GM21360 (cell line): Measurements from ENCODE around the gene BAIAP2.

Source experiments
- ATAC-seq: cut with Tn5 transposase; IDR thresholded peaks from one replicate; pipeline ENCODE4 v1.9.1; 2021; ENCODE audit warnings: mild to moderate bottlenecking, moderate library complexity; ENCODE audit not compliant: unreplicated experiment

BAIAP2 gene

GRCh38 chr17:81050645-81051625, 16.0 kb downstream of the BAIAP2 start:
- ATAC-seq = no peak

- ATAC-seq = no peak
Measured at GRCh38 chr17:81052199-81052997, 17.4 kb downstream of the BAIAP2 start.

GRCh38 chr17:81053041-81053970, 18.4 kb downstream of the BAIAP2 start:
- no peak for ATAC-seq

DNA sequence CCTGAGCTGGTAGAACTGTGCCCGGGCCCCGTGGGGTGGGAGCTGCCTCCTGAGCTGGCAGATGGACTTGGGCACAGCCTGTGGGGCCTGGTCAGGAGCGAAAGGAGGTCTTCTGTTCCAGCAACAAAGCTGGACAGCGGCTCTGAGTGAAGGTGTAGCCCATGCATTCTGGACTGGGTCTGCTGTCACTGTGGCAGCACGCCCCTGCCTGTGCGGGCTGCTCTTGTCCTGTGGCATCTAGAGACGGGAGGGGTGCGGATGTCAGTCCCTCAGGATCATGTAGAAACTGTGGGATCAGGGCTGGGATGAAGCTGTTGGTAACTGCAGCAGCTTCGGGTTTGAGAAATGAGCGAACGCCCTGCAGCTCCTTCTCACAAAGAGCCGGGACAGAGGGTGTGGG, 19.4 kb downstream of the BAIAP2 start:
- no peak for ATAC-seq

DNA sequence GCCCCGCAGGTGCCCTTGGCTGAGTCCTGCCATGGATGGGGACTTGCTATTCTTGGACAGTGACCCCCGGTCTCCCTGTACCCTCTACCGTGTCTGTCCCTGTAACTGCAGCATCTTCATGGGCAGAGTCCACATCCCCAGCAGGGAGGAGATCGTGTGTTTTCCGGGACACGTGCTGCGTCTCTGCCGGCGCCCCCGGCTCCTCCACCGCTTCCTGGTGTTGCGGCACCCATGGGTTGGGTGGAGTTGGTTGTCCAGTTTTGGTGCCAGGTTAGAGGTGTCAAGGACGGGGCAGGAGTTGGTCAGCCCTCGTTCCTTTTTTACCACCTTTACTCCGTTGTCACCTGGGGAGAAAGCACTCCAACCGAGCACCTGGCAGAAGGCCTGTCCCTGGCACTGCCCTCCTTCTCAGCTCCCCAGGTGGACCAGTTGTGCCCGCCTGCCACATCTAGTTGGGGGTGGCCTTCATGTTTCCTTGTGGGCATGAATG, 20.0 kb downstream of the BAIAP2 start:
- ATAC-seq = no peak

DNA sequence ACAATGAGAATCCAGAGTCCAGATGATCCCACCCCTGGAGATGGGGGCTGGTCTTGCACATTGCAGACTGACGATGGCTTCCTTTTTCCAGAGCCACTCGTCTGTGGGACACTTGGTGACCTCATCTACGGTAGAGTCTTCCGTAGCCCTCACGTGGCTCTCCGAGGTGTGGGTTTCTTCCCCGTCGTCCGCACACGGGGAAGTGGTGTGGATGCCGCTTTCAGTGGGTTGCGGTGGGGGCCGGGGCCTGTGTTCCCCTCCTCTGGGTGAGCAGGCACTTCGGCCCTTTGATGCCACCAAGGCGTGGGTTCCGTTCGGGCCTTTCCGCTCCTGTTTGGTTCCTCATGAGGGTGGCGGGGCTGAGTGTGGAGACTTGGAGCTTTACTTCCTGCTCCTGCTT, 21.4 kb downstream of the BAIAP2 start:
- no peak for ATAC-seq

- ATAC-seq = no peak
Measured at GRCh38 chr17:81057079-81057730, 22.3 kb downstream of the BAIAP2 start.

DNA sequence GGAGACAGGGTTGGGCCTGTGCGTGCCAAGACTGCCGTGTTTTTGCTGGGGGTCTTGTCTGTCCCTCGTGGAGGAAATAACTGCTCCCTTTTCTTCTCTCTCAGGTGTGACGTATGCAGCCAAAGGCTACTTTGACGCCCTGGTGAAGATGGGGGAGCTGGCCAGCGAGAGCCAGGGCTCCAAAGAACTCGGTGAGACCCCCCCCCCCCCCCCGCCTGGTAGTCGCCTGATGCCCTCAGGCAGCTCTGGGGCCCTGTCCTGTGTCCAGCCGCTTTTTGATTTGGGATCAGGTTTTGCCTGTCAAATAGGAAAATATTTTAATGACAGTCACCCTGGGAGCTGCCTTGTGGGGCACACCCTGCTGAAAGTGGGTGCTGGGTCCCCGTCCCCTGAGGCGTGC, 22.8 kb downstream of the BAIAP2 start:
- no peak for ATAC-seq

GRCh38 chr17:81058263-81058871, 23.4 kb downstream of the BAIAP2 start:
- ATAC-seq = no peak

- ATAC-seq = no peak
Measured at GRCh38 chr17:81059026-81059425, 24.1 kb downstream of the BAIAP2 start.

GRCh38 chr17:81060416-81060815, 25.5 kb downstream of the BAIAP2 start:
- no peak for ATAC-seq

DNA sequence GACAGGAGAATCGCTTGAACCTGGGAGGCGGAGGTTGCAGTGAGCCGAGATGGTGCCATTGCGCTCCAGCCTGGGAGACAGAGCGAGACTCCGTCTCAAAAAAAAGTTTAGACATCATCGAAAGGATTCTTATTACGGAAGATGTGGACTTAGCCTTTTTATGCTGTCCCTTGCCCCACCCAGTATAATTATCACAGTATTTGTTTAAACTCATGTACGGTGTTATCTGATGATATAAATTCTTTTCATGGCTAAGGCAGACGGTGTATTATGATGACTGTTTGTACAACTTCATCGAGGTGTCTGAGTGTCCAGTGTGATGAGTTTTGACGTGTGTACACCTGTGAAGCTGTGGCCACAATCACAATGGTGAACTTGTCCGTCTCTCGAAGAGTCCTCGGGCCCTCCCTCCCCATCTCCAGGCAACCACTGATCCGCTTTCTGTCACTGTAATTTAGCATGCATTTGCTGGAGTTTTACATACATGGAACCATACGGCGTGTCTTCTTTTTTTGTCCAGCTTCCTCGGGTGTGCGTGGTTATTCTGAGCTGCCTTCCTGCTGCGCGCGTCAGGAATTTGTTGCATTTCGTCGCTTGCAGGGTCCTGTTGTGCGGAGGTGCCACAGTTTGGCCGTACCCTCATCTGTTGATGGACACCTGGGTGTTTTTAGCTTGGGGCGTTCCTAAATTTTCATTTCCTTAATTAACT, 26.2 kb downstream of the BAIAP2 start:
- no peak for ATAC-seq

- no peak for ATAC-seq
Measured at GRCh38 chr17:81062014-81062780, 27.2 kb downstream of the BAIAP2 start.

GRCh38 chr17:81063106-81064093, 28.4 kb downstream of the BAIAP2 start:
- ATAC-seq = no peak

DNA sequence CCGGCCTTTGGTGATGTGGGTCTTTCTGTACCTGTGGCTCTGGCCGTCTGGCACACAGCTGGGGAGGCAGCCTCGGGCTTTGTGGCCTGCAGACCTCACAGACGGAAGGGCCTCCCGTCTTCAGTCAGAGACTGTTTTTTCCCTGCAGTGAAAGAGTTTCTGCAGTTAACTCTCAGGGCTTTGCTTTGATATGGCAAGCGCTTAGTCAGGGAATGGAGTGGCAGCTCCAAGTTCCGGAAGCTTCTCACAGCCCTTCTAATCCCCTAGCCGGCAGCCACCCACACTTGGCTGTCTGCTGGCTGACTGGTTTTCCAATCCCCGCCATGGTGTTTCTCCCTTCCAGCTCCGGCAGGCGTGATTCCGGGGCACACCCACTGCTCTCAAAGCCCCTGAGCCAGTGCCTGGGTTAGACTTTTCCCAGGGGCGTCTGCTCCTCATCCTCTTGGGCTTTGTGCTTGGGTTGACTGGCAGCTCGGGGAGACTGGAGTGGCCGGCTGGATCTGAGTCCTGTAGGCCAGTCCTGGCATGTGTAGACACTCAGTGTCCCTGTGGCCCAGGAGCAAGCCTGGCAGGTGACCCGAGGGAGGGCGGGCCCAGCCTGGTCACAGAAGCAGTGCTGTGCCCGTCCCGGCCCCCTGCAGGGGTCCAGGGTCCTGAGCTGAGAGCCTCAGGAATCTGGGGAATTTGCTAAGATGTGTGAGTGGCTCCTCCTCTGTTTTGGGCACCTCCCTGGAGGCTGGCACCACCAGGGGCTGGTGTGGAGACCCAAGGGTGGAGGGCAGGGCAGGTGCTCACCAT, 29.9 kb downstream of the BAIAP2 start:
- no peak for ATAC-seq

DNA sequence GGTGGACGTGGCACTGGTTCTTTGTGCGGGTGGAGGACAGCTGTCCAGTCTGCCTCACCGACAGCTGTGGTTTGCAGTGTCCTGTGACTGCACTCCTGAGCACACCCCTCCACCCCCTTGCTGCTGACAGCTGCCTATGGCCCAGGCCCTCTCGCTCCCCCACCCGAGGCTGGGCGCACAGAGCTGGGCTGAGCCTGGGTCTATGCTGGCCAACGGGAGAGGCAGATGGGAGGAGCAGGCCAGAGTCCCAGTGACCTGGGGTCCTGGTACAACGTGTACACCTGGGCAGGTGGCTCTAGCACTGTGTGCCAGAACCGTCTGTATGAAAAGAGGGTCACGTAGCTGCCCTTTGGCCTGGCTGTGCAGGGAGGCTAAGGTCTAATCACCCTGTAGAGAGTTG, 30.5 kb downstream of the BAIAP2 start:
- ATAC-seq = no peak
